K562 (cell line): ENCODE results near the gene GP1BB. TPM values are rescaled to one million over a fixed set of nuclear protein-coding genes. Genes with fewer than 3 reads are reported as not detected.
A peak's percentile ranks its signal among the peaks of the same experiment; 100 is the strongest.

ENCODE experiments used
- ATF3 ChIP-seq, 2 experiments: fragments of 450-650 bp in 1 of 2; sonication (generic) in 1 of 2; formaldehyde crosslinking in 1 of 2; IDR thresholded peaks in 1 of 2; conservative IDR thresholded peaks in 1 of 2; 2 replicates each; pipeline versions ENCODE4 v1.6.1 to v1.8.1; 2016 to 2023; ENCODE audit warnings: mild to moderate bottlenecking in 2 of 2, moderate library complexity in 2 of 2, inconsistent platforms in 1 of 2, missing genetic modification reagents in 1 of 2
- BCLAF1 ChIP-seq, 2 experiments: fragments of 450-650 bp in 1 of 2; IDR thresholded peaks; 2 replicates each; pipeline ENCODE4 v1.6.1; 2011 to 2017; ENCODE audit warnings: low read depth in 2 of 2, antibody characterized with exemption in 1 of 2, borderline replicate concordance in 1 of 2, low read length in 1 of 2, mild to moderate bottlenecking in 1 of 2, mixed read lengths in 1 of 2; ENCODE audit not compliant: control insufficient read depth in 1 of 2
- CBX8 ChIP-seq: fragments of 200-600 bp; sonication (generic); IDR thresholded peaks from 2 replicates; pipeline ENCODE4 v1.6.1; 2012; ENCODE audit warnings: borderline replicate concordance, mixed run types, low read depth, mild to moderate bottlenecking, moderate library complexity, mixed read lengths, low read length, control low read depth, inconsistent platforms; ENCODE audit not compliant: poor library complexity, severe bottlenecking; ENCODE audit errors: extremely low read depth
- CGGBP1 ChIP-seq: fragments of 250-450 bp; sonication (Bioruptor Pico); IDR thresholded peaks from 2 replicates; pipeline ENCODE4 v1.9.0; 2021; ENCODE audit warnings: mild to moderate bottlenecking
- CREB5 ChIP-seq: fragments of 250-450 bp; sonication (Bioruptor Pico); IDR thresholded peaks from 2 replicates; pipeline ENCODE4 v1.5.0; 2020; ENCODE audit warnings: mild to moderate bottlenecking
- EP300 ChIP-seq: IDR thresholded peaks from 2 replicates; pipeline ENCODE4 v1.6.1; 2012; ENCODE audit warnings: low read length, improper control_type of control experiment
- KDM5B ChIP-seq: fragments of 200-600 bp; sonication (generic); IDR thresholded peaks from 2 replicates; pipeline ENCODE4 v1.6.1; 2012; ENCODE audit warnings: low read depth, mild to moderate bottlenecking, moderate library complexity, low read length, control low read depth, inconsistent platforms; ENCODE audit not compliant: insufficient replicate concordance
- RBFOX2 ChIP-seq: fragments of 200-400 bp; formaldehyde crosslinking; IDR thresholded peaks from 2 replicates; pipeline ENCODE4 v1.6.1; 2017; ENCODE audit warnings: low read depth, mild to moderate bottlenecking, low read length, moderate library complexity
- RHOXF2B ChIP-seq: fragments of 250-450 bp; sonication (Bioruptor Pico); conservative IDR thresholded peaks from 2 replicates; pipeline ENCODE4 v1.5.1; 2021
- SAFB ChIP-seq: fragments of 200-400 bp; formaldehyde crosslinking; IDR thresholded peaks from 2 replicates; pipeline ENCODE4 v1.6.1; 2017; ENCODE audit warnings: low read depth, low read length, borderline replicate concordance
- SIX5 ChIP-seq, 2 experiments: IDR thresholded peaks; 2 replicates each; pipeline ENCODE4 v1.6.1; 2011; ENCODE audit warnings: low read length in 2 of 2, borderline replicate concordance in 1 of 2, low read depth in 1 of 2, mild to moderate bottlenecking in 1 of 2, moderate library complexity in 1 of 2; ENCODE audit not compliant: insufficient read depth in 1 of 2
- THRB ChIP-seq: fragments of 450-650 bp; formaldehyde crosslinking; conservative IDR thresholded peaks from 2 replicates; pipeline ENCODE4 v1.4.0; 2022; ENCODE audit warnings: mild to moderate bottlenecking, missing genetic modification characterization
- ZNF280B ChIP-seq: fragments of 250-450 bp; sonication (Bioruptor Pico); IDR thresholded peaks from 2 replicates; pipeline ENCODE4 v1.5.1; 2021; ENCODE audit warnings: mild to moderate bottlenecking
- ZNF511 ChIP-seq: sonication (generic); formaldehyde crosslinking; IDR thresholded peaks from 2 replicates; pipeline ENCODE4 v1.8.0; 2022; ENCODE audit warnings: mild to moderate bottlenecking, missing genetic modification reagents
- polyA plus RNA-seq, 8 experiments: library from polyadenylated mRNA; depleted of rRNA in 4 of 8; stranded (reverse) in 5 of 8; unstranded in 3 of 8; fragments of >200 nt; fragmentation: Nextera tagmentation in 2 of 8; fragmentation: Illumina TruSeq in 1 of 8; extraction: Ambion mirVana in 2 of 8; extraction: Trizol in 1 of 8; gene quantifications; 2 replicates each; pipeline versions ENCODE4 v1.2.1 to v1.2.3, GENCODE V29; 2011 to 2014; ENCODE audit warnings: inconsistent platforms in 1 of 8, missing spikeins in 1 of 8
- total RNA-seq, 7 experiments: library from RNA; depleted of rRNA in 6 of 7; stranded (reverse); fragments of >200 nt in 6 of 7; fragmentation: Illumina TruSeq in 2 of 7; extraction: Trizol in 2 of 7; gene quantifications; 2 replicates each; pipeline versions ENCODE4 v1.2.1 to v1.2.3, GENCODE V29; 2011 to 2021; ENCODE audit warnings: low replicate concordance in 1 of 7

Gene GP1BB
- total and polyA plus RNA-seq, 9 of the 15 experiments (the other 6 are each of a cell fraction or from before 2014, with no cell fraction given): 0.69 to 162 (median 2.8) TPM

- TF ChIP-seq BCLAF1 (IDR thresholded peaks at IDR 0.05; ENCODE audit: borderline replicate concordance in 1 of 2, control insufficient read depth in 1 of 2, low read depth in 2 of 2, low read length in 1 of 2) (no peak), RBFOX2 (no peak), EP300 (no peak), RHOXF2B (no peak), KDM5B (peak; percentile 24), CGGBP1 (CRISPR knock-in tag) (no peak), THRB (CRISPR knock-in tag) (no peak), SAFB (no peak), CREB5 (no peak), ZNF280B (CRISPR knock-in tag) (no peak), ATF3 (IDR thresholded peaks at IDR 0.05) (no peak), ATF3 (CRISPR knock-in tag; conservative IDR thresholded peaks at IDR 0.05) (0 out of 2 replicates have a peak, but pooled peaks have one; percentile 49), CBX8 (no peak), SIX5 (IDR thresholded peaks at IDR 0.05; ENCODE audit: borderline replicate concordance in 1 of 2, insufficient read depth in 1 of 2, low read depth in 1 of 2, low read length in 2 of 2) (peak in 1 of 2 experiments; percentile 1; a peak in 1 of 4 replicates), ZNF511 (CRISPR knock-in tag) (no peak)
These were observed 7.1 kb upstream of the GP1BB start (continued) for GRCh38 chr22:19716041-19716828.
